Esophagus squamous epithelium (tissue), 4 donors: ENCODE measurements around the gene TBATA.

ENCODE experiments used
- POLR2A ChIP-seq, 4 donors: fragments of 450-650 bp; IDR thresholded peaks; one replicate each; pipeline ENCODE4 v1.6.1; 2017; ENCODE audit warnings: antibody characterized with exemption in 4 of 4, mild to moderate bottlenecking in 4 of 4, moderate library complexity in 3 of 4
- TF ChIP-seq, protein P1 (sequence below), 6 experiments: fragments of 450-650 bp in 4 of 6; fragments of 200-600 bp in 2 of 6; sonication (generic) in 2 of 6; IDR thresholded peaks; one replicate each; pipeline ENCODE4 v1.5.1; 2016 to 2019; ENCODE audit warnings: antibody characterized with exemption in 6 of 6, mild to moderate bottlenecking in 4 of 6, moderate library complexity in 4 of 6

DNA sequence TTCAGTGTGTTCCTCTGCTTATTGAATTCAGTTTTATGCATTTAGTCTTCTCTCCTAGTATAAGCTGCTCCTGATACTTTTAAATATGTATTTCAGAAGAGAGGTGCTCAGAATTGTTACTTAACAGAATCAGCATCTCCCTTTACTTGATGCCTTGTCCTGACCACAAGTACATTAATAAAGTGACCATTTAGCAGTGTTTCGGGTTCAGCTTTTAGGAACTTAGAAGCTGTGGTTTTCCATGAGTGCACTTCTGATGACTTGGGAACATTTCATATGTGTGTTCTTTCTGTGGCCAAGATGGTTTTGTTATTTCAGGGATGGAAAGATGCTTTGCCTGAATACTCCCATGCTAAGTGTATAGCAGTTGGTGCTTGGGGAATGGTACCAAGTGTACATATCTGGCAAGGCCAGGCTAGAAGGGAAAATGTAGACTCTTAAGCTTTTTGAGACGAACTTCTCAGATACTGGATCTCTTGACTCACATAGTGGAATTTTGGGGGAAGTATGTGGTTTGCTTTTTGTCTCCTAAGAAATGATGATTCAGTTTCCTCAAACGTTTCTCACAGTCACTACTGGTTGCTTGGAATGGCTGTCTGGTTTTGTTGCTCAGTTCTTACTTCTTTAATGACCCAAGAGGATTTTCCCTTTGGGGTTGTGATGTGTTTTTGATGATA is 47.8 kb upstream of the TBATA start:
- TF ChIP-seq, protein P1, sequence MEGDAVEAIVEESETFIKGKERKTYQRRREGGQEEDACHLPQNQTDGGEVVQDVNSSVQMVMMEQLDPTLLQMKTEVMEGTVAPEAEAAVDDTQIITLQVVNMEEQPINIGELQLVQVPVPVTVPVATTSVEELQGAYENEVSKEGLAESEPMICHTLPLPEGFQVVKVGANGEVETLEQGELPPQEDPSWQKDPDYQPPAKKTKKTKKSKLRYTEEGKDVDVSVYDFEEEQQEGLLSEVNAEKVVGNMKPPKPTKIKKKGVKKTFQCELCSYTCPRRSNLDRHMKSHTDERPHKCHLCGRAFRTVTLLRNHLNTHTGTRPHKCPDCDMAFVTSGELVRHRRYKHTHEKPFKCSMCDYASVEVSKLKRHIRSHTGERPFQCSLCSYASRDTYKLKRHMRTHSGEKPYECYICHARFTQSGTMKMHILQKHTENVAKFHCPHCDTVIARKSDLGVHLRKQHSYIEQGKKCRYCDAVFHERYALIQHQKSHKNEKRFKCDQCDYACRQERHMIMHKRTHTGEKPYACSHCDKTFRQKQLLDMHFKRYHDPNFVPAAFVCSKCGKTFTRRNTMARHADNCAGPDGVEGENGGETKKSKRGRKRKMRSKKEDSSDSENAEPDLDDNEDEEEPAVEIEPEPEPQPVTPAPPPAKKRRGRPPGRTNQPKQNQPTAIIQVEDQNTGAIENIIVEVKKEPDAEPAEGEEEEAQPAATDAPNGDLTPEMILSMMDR (IDR thresholded peaks at IDR 0.05), result no peak
- TF ChIP-seq POLR2A (IDR thresholded peaks at IDR 0.05), result no peak
